ENCODE results near the gene FREM2. TPM values are rescaled to one million over a fixed set of nuclear protein-coding genes. Genes with fewer than 3 reads are reported as not detected.

The FREM2 gene
- polyA plus RNA-seq, 1 of the 3 experiments (the other 2 are of a cell fraction): not detected

GRCh38 chr13:38875186-38875875, 188.5 kb downstream of the FREM2 start:
- TF ChIP-seq FOSL2 (IDR thresholded peaks at IDR 0.05; ENCODE audit: borderline replicate concordance, low read depth): no peak
- no peak overlapping the region for H3K4me3 ChIP-seq (ENCODE audit: low read depth in 2 of 2, low read length in 1 of 2)
- H3K9me2 ChIP-seq: no peaks in the 10 kb centered on the region
- H3K9me3 ChIP-seq: no peaks in the 10 kb centered on the region
- CTCF ChIA-PET: interaction anchor here (0.9 to 2.1 kb wide), 4 partner anchors 9 to 111 kb away, joined by 3 to 5 read pairs (median 3); no protein-coding TSS in a partner anchor
- H3K27ac ChIP-seq (ENCODE audit: low read depth in 2 of 2, low read length in 1 of 2): no peak overlapping the region
- no peak overlapping the region for H2AFZ ChIP-seq (ENCODE audit: low read depth)
- no peaks in the 10 kb centered on the region for H3K79me2 ChIP-seq (ENCODE audit: insufficient read depth)
- DNase-seq: no peak
- H3K4me2 ChIP-seq: no peak overlapping the region
- H3F3A ChIP-seq (replicated peaks; ENCODE audit: insufficient read depth): no peaks in the 10 kb centered on the region
- no peaks in the 10 kb centered on the region for H3K4me1 ChIP-seq (ENCODE audit: control insufficient read depth in 1 of 2, insufficient read depth in 2 of 2, low read depth in 1 of 2, low read length in 1 of 2)
- WGBS (ENCODE audit: low lambda C conversion rate): 18% methylated on average over 1 of the region's 1 CpG
- H3K9ac ChIP-seq: no peak overlapping the region
- POLR2A ChIA-PET: interaction anchor here (0.6 kb wide), 1 partner anchor 1772 kb away, joined by 3 read pairs; no protein-coding TSS in a partner anchor
- H3K36me3 ChIP-seq (replicated peaks in 1 of 2; ENCODE audit: control insufficient read depth in 1 of 2, insufficient read depth in 2 of 2, low read length in 1 of 2): no peaks in the 10 kb centered on the region
- no peaks in the 10 kb centered on the region for H3K27me3 ChIP-seq (ENCODE audit: insufficient read depth)
- no peaks in the 10 kb centered on the region for H4K20me1 ChIP-seq (ENCODE audit: insufficient read depth)

GRCh38 chr13:38879278-38879677, 192.4 kb downstream of the FREM2 start:
- Histone ChIP-seq H3F3A (replicated peaks; ENCODE audit: insufficient read depth) (no peaks in the 10 kb centered on the region), H4K20me1 (ENCODE audit: insufficient read depth) (no peaks in the 10 kb centered on the region), H3K27me3 (ENCODE audit: insufficient read depth) (no peaks in the 10 kb centered on the region), H3K9me2 (no peaks in the 10 kb centered on the region), H3K36me3 (replicated peaks in 1 of 2; ENCODE audit: control insufficient read depth in 1 of 2, insufficient read depth in 2 of 2, low read length in 1 of 2) (no peaks in the 10 kb centered on the region), H3K4me3 (ENCODE audit: low read depth in 2 of 2, low read length in 1 of 2) (no peak overlapping the region), H3K4me1 (ENCODE audit: control insufficient read depth in 1 of 2, insufficient read depth in 2 of 2, low read depth in 1 of 2, low read length in 1 of 2) (no peaks in the 10 kb centered on the region), H3K4me2 (no peak overlapping the region), H3K27ac (ENCODE audit: low read depth in 2 of 2, low read length in 1 of 2) (no peak overlapping the region), H3K9ac (no peak overlapping the region), H2AFZ (ENCODE audit: low read depth) (no peak overlapping the region), H3K9me3 (no peaks in the 10 kb centered on the region), H3K79me2 (ENCODE audit: insufficient read depth) (no peaks in the 10 kb centered on the region)
- no peak for TF ChIP-seq TCF12 (IDR thresholded peaks at IDR 0.05)
- no peak for TF ChIP-seq EP300 (IDR thresholded peaks at IDR 0.05; ENCODE audit: borderline replicate concordance in 1 of 2, low read depth in 1 of 2, low read length in 1 of 2)
- TF ChIP-seq YY1 (IDR thresholded peaks at IDR 0.05; ENCODE audit: low read depth): no peak
- no peak for TF ChIP-seq MEF2A (IDR thresholded peaks at IDR 0.05; ENCODE audit: borderline replicate concordance, low read depth)
- TF ChIP-seq JUND (IDR thresholded peaks at IDR 0.05): no peak
- ChIA-PET POLR2A (no interaction called here), CTCF (no interaction called here)
- no peak for DNase-seq
- whole genome bisulfite sequencing (ENCODE audit: low lambda C conversion rate): 51% methylated on average over 3 of the region's 3 CpGs

- no peak for DNase-seq
- Histone ChIP-seq H3K4me3 (ENCODE audit: low read depth in 2 of 2, low read length in 1 of 2) (no peak overlapping the region), H3K36me3 (replicated peaks in 1 of 2; ENCODE audit: control insufficient read depth in 1 of 2, insufficient read depth in 2 of 2, low read length in 1 of 2) (no peaks in the 10 kb centered on the region), H3K9me2 (no peaks in the 10 kb centered on the region), H3K9ac (no peak overlapping the region), H3K9me3 (no peaks in the 10 kb centered on the region), H3K27ac (ENCODE audit: low read depth in 2 of 2, low read length in 1 of 2) (no peak overlapping the region), H3K27me3 (ENCODE audit: insufficient read depth) (no peaks in the 10 kb centered on the region), H3K79me2 (ENCODE audit: insufficient read depth) (no peaks in the 10 kb centered on the region), H3K4me1 (ENCODE audit: control insufficient read depth in 1 of 2, insufficient read depth in 2 of 2, low read depth in 1 of 2, low read length in 1 of 2) (no peaks in the 10 kb centered on the region), H4K20me1 (ENCODE audit: insufficient read depth) (no peaks in the 10 kb centered on the region), H2AFZ (ENCODE audit: low read depth) (no peak overlapping the region), H3F3A (replicated peaks; ENCODE audit: insufficient read depth) (no peaks in the 10 kb centered on the region), H3K4me2 (no peak overlapping the region)
- TF ChIP-seq PBX3 (IDR thresholded peaks at IDR 0.05): no peak
- no peak for TF ChIP-seq TAF1 (IDR thresholded peaks at IDR 0.05; ENCODE audit: borderline replicate concordance, low read depth, low read length)
- TF ChIP-seq USF2 (IDR thresholded peaks at IDR 0.05; ENCODE audit: borderline replicate concordance, low read depth, low read length): no peak
- no peak for TF ChIP-seq POLR2AphosphoS5 (IDR thresholded peaks at IDR 0.05; ENCODE audit: low read depth, low read length)
- no peak for TF ChIP-seq TCF12 (IDR thresholded peaks at IDR 0.05)
- no peak for TF ChIP-seq NRF1 (IDR thresholded peaks at IDR 0.05; ENCODE audit: low read depth, low read length)
- ChIA-PET CTCF (interaction anchor here (1.0 kb wide), 1 partner anchor 13 kb away, joined by 5 read pairs; no protein-coding TSS in a partner anchor), POLR2A (no interaction called here)
Observed at GRCh38 chr13:38879786-38880185, 192.9 kb downstream of the FREM2 start.
